GM21737 (cell line): ENCODE results near the gene COX10.
"Not testable (repeated sequence)": the region's sequence is repeated elsewhere in the genome, so short reads cannot be mapped to it uniquely, and the experiment has no call there.

Experiments
- ATAC-seq: cut with Tn5 transposase; IDR thresholded peaks from one replicate; pipeline ENCODE4 v1.9.1; 2021; ENCODE audit warnings: mild to moderate bottlenecking, moderate library complexity; ENCODE audit not compliant: unreplicated experiment

The COX10 gene

DNA sequence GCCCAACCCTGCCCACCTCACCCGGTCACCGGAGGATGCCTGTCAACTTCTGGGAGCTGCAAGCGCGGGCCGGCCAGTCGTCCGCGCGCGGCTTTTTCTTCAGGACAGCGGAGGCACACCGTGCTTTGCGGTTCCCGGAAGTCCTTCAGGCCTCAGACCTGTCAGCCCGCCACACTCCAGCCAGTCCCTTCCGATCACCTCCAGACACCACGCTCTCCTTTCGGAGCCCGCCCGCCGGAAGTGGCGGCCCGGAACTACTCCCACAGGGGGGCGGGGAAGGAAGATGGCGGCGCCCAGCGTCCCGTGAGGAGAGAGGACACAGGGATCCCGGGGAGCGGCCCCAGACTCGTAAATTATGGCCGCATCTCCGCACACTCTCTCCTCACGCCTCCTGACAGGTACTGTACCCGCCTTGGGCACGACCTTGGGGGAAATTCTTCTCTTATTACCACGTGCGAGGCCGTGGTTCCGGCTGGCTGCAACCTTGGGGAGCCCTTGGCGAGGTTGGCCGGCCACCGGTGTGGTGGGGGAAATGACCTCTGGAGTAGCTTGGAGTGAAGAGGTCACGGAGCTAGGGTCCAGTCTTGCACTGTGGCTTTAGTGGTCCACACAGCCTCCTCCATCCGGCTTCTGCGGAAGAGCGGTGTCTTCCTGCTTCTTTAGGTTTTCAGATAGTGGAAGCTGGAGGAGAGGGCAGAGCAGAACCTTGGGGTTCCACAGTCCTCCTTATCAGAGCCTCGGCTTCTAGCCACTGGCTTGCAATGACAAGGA lies at the start of gene COX10:
Gene COX10 (plus strand): TSS at position 254 of the 771 bp plus-strand sequence. CDS start 102 bp downstream, at position 356.
- peak; percentile 98 for ATAC-seq

DNA sequence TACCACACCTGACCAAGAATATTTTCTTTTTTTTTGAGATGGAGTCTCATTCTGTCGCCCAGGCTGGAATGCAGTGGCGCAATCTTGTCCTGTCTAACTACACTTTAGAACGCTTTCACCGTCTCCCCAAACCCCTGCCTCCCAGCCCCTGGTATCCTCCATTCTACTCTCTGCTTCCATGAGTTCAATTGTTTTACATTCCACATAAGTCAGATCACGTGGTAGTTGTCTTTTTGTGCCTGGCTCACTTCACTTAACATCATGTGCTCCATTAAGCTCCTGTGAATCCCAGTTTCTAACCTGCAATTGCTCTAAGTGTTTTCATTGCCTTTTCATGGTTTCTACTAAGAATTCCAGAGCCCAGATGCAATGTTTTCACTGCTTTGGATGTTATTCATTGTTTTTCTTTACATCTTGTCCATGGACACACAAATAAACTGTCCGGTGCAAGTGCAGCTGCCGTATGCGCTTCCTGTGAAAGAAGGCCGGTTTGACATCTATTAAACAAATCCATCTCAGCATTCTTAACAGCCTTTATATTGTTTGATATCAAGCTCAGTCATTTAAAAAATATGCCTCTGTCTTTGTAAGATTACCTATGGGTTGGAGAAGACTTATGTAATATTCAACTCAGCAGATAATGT lies 47.5 kb upstream of the COX10 start:
- ATAC-seq = not testable (repeated sequence)

DNA sequence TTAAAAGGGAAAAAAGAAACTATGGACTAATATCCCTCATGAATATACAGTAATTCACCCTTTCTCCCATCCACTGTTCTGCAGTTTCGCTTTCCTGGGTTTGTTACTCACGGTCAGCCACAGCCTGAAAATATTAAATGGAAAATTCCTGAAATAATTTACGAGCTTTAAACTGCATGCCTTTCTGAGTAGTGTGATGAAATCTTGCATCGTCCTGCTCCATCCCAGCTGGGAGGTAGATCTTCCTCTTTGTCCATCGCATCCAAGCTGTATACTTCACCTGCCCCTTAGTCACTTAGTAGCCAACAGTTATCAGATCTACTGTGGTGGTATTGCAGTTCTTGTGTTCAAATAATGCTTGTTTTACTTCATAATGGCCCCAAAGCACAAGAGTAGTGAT lies 39.5 kb upstream of the COX10 start:
- ATAC-seq = not testable (repeated sequence)

DNA sequence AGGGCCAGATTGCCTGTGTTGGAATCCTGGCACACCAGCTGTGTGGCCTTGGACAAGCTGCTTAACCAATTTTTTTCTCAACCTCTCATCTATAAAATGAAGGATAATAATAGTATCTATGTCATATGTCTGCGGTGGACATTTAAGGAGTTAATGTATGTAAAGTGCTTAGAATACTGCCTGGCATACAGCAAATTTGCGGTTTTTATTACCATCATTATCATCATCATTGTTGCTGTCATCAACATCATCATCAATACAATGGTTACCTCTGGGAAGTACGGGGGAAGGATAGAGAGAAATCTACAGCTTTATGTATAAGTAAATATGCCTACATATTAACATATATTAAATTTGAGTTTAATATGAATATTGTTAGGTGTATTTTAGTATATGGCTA lies 37.1 kb upstream of the COX10 start:
- ATAC-seq = no peak

DNA sequence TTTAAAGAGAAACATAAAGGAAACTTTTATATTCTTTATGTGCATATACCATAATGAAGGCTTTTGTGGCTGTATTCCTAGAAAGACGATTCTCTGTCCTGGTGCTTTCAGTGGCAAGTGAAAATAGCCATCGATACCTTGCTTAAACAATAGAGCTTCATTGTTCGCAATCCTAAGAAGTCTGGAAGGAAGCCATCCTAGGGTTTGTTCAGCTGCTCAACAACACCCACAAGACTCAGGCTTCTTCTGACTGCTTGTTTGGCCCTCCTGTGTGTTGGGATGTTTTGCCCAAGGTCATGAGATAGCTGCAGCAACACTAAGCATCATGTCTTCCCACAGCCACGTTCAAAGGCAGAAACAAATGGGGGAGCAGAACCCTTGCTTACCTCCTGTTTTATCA lies 36.1 kb upstream of the COX10 start:
- ATAC-seq = no peak

DNA sequence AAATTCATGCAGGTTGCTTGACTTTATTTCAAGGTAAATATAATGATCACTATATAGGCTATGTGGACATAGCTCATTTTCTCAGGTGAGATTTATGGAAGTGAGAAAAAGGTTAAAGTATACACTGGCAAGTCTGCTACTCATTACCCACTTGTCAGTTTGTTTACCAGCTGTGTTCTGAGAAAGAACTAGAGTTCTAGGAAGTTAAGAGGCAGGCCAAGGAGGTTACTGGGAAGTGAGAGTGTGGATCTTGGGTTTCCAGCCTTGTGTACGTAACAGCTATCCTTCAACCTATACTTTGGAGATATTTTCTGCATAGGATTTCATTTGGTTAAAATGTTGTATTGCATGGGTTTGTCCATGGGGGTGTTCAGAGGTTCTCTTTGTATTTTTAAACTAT lies 31.9 kb upstream of the COX10 start:
- no peak for ATAC-seq

DNA sequence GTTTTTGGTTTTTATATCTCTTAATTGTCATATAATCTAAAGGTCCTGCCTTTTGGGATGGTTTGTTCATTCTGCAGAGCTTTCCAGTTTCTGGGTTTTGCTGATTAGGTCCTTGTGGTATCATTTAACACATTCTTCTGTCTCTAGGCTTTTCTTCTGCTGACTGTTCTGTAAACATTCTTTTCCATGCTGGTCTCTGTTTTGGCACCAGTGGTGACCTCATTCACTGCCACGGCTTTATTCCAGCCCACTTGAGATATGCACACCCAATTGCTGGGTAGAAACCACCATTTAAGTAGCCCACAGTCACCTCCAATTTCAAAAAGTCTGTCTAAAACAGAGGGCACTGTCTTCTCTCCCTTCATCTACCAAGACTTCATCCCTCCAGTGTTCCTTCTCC lies 31.1 kb upstream of the COX10 start:
- ATAC-seq = no peak

DNA sequence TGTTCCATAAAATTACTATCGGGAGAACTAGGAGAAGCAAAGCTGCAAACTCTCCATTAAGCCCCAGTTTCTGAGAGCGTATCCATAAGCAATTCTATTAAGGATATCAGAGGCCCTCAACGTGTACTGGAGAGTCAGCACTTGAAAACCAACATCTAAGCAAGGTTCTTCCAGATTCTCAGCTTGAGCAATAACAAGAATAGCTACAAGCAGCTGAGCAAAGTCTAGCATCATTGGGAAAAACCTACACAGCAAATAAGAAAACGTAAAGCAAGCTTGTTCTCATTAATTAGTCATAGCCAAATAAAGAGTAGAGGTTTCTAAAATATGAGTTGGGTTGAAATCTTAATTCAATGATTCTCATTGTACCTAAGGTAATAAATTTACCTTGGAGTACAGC lies 26.9 kb upstream of the COX10 start:
- no peak for ATAC-seq

DNA sequence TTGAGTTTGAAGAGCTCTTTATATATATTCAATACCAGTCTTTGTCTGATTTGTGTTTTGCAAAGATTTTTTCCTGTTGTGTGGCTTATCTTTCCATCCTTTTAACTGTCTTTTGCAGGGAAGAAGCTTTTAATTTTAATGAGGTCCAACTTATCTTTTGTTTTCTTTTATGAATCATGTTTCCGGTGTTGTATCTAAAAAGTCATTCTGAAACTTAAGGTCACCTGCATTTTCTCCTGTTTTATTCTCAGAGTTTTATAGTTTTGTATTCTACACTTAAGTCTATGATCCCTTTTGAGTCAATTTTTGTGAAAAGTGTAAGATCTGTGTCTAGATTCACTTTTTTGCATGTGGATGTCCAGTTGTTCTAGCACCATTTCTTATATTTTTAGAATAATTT lies 24.6 kb upstream of the COX10 start:
- ATAC-seq = no peak

DNA sequence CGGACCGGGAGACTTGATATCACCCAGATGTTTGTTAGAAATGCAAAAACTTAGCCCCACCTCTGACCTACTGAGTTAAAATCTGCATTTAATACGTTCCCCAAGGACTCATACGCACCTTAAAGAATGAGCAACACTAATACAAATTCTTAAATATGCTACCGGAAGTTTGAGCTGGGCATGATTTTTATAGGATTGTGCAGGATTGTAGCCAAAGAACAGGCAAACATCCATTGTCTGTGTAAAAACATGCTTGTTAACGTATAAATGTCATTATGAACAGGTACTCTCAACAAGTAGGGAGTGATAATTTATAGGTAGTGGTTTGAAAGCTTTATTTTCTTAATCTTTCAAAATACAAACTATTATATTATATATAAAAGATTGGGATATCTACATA lies 22.3 kb upstream of the COX10 start:
- no peak for ATAC-seq

DNA sequence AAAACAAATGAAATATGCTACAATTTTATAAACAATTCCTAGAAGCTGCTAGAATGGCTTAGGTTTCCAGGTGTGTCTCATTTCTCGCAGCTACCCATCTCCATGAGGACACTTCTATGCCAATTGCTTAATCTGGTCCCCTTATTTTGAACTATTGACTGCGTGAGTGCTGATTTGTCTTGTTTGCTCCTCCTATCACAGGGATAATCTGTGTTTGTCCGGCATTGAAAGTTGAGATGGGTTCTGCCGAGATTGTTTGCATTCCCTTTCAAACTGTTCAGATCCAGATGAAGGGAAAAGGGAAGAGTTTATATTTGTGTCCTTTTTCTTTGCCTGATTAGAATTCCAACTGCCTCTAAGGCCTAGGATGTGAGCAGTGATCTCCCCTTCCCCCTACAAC lies 21.7 kb upstream of the COX10 start:
- no peak for ATAC-seq

DNA sequence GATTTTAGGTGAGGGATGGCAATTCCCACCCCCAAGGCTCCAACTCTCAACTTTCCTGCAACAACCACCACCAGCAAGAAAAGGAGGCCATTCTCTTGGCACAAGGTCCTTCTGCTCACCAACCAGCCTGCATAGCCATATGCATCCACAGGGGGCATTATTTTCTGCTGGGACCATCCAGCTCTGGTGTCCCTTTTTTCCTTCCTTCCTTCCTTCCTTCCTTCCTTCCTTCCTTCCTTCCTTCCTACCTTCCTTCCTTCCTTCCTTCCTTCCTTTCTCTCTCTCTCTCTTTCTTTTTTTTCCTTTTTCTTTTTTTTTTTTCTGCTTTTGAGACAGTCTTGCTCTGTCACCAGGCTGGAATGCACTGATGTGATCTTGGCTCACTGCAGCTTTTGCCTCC lies 21.1 kb upstream of the COX10 start:
- no peak for ATAC-seq

DNA sequence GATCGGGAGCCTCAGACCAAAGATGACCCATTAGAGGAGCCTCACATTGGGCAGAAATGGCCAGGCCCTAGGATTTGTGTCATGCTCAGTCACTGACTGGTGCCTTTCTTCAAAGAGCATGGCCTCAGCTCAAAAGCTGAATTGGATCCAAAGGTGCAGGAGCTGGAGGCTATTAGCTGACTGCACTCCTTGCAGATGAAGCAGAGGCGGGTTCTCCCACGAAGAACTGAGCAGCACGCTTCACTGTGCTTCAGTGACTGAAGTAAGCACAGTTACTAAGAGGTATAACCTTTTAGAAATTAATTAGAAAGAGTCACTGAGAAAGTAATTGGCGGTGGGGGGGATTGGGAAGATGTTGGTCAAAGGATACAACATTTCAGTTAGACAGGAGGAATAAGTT lies 18.7 kb upstream of the COX10 start:
- no peak for ATAC-seq

DNA sequence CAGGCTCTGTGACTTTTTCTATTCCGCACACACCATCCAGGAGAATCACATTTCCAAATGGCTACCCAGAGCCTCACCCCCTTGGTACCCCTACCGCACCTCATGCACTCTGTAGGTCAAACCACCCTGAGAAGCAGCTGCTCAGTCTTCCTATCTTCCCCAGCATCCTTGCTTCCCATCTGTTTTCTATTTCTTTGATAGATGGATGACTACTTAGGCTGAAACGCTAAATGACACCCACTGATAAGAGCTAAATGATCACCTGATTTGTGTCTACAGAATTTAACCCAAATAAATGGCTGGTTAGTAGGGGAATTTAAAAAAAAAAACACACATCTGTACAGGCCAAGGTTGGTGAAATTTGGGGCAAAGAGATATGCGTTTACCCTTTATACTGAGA lies 17.6 kb upstream of the COX10 start:
- ATAC-seq = no peak

DNA sequence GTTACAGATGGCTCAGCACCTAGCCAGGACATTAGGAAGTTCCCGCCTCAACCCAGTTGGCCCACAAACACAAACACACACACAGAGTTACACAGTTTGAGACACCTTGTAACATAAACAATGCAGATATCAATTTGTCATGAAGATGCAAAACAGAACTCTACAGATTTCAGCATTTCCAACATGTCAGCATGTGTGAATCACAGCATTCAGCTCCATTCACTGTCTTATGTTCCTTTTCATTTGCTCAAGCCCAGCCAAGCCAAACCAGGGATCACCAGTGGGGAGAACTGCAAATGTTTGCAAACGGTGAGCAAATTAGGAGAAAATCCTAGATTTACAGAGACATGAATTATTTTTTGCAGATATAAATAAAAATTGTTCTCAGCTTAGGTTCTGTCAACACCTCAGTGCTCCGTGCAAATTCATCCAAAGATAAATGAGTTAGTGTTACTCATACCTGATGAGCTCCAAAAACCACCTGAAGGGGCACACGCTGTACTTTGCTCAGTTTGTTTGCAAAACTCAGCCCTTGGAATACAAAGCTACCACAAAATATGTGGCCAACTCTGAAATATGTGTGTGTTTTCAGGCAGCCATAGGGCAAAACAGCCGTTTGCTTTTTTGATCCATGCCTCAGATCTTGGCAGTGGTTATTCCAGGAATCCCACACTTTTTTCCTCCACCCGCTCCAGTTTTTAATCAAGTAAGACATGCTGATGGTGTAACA lies 16.3 kb upstream of the COX10 start:
- no peak for ATAC-seq

DNA sequence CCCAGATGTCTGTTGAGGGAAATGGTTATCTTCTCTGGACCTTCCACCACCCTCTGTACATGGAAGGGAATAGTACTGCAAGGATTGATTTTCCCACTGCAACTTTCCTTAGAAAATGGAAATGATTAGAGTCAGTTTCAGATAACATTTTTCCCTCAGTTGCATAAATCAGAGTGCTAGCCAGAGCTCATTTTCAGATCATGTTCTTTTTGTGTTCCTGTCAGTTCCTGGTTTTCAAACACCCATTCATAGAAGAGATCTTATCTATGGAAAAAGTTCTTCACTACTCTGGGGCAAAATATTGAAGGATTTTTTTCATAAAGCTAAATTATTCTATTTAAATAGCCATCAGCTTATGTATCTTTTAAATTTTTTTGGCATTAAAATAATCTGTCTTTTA lies 11.7 kb upstream of the COX10 start:
- no peak for ATAC-seq

DNA sequence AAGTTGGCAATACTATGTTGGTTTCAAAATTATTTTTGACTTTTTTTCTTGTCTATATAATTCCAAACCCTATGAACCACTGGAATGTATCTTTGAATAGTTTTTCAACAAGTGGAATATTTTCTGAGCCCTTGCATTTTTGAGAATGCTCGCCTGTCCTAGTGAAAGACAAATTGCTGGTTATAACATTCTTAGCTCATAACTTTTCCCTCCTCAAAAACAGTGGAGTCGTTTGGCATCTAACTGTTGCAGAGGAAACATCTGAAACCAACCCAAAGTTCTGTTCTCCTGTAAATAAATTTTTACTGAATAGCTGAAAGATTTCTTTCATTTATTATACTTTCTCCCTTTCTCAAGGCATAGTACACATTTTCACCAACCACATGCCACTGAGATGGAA lies 11.3 kb upstream of the COX10 start:
- no peak for ATAC-seq

DNA sequence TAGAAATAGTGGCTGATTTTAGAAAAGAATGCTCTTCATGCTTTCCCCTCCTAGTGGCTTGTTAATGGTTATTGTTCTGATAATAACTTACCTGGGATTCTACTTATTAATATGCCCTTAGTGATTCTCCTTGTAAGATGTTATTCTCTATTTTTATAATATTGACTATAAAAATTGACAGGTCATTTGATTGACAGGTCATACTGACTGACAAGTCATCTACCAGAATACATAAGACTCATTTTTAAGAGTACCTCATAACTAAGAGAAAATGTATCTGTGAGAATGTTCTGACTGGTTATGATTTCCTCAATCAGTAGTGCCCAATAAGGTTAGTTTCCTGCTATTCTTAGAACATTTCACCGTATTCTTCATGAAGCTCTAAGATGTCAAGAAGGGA lies 8.6 kb upstream of the COX10 start:
- no peak for ATAC-seq

DNA sequence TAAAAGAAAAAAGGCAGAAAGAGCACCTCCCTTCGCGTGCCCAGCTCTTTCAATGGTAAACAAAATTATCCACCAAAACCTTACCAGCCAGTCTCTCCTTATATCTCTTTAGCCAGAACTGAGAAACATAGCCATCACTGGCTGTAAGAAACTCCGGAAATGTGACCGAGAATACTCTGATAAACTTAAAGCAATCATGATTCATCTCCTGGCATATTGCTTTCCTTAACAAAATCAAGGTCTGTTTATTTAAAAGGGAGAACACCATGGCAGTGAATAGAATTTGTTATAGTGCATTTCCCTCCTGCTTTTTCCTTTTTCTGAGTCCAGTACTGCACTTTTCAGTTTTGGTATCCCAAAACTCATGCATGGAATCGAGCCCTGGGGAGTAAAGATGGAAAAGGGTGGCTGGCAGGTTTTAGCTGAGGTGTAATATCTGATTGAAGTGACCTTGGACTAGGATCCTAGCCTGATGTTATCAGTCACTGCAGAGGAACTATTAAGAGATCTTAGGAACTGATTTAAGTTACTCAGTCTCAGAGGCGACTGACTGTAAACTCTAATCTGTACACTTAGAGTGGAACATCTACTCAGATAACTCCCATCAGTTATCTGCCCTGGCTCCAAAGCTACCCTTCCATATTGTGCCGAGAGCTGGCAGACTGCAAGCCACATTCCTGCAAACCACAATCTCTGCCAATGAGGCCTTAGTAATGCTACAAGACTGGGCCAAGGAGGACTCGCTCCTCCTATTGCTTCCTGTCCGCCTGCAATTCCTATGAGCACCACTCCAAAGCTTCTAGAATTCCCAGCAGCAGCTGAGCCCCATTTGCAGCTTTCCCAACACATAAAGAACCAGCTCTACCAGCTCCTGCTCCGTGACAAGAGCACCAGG lies 7.4 kb upstream of the COX10 start:
- no peak for ATAC-seq

DNA sequence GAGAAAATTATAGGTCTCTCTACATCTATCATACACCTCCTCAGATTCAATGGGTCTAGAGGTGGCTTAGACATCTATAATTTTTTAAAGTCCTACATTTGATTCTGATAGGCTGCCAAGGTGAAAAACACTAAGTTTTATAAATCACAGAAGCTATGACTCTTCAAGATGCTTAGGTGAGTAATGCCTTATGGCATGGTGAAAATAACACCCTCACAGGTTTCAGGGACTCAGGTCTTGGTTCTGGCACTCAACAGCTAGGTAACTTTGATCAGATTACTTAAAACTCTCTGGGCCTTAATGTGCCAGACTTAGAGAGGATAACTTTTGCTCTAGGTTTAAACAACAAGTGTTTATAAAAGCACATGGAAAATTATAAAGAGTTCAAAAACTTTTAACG lies 2.0 kb upstream of the COX10 start:
- ATAC-seq = no peak
